ENCODE results near the gene HSD17B3.

The HSD17B3 gene

DNA sequence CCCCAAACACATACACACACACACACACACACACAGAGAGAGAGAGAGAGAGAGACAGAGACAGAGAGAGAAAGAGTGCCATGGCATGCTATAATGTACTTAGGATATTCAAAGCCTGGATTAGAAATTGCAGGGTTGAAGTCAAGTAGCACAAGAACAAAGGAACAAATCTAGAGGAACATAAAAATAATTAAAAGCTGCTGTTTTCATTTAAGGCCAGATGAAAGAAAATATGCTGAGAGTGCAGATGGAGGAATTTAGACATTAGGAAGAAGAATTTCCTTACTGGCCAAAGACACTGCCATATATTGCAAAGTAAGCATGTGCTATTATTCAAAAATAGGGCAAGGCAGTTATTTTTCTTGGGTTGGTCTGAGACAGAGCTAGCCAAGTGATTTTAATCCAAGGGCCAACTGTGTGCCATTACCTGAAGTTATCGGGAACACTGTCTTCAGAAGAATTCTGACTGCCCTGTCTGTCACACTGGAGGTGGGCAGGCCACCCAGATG, 31.7 kb downstream of the HSD17B3 start:
- TF ChIP-seq ZFP3 (CRISPR knock-in tag; IDR thresholded peaks at IDR 0.05) (no peak), ZFP30 (CRISPR knock-in tag; IDR thresholded peaks at IDR 0.05) (no peak), PPARA (CRISPR knock-in tag; IDR thresholded peaks at IDR 0.05; ENCODE audit: borderline replicate concordance) (no peak), CSDC2 (CRISPR knock-in tag; IDR thresholded peaks at IDR 0.05) (no peak), TCF4 (CRISPR knock-in tag; IDR thresholded peaks at IDR 0.05; ENCODE audit: borderline replicate concordance) (no peak), TOX (CRISPR knock-in tag; IDR thresholded peaks at IDR 0.05; ENCODE audit: borderline replicate concordance) (no peak), ZNF70 (CRISPR knock-in tag; IDR thresholded peaks at IDR 0.05) (no peak), ZNF565 (CRISPR knock-in tag; conservative IDR thresholded peaks at IDR 0.05; ENCODE audit: low read depth) (no peak), BACH2 (CRISPR knock-in tag; IDR thresholded peaks at IDR 0.05; ENCODE audit: borderline replicate concordance) (no peak), ARNTL (CRISPR knock-in tag; IDR thresholded peaks at IDR 0.05; ENCODE audit: borderline replicate concordance, low read depth) (no peak), OSR1 (CRISPR knock-in tag; IDR thresholded peaks at IDR 0.05) (no peak), RARB (CRISPR knock-in tag; IDR thresholded peaks at IDR 0.05) (no peak)
- TF ChIP-seq, protein P1, sequence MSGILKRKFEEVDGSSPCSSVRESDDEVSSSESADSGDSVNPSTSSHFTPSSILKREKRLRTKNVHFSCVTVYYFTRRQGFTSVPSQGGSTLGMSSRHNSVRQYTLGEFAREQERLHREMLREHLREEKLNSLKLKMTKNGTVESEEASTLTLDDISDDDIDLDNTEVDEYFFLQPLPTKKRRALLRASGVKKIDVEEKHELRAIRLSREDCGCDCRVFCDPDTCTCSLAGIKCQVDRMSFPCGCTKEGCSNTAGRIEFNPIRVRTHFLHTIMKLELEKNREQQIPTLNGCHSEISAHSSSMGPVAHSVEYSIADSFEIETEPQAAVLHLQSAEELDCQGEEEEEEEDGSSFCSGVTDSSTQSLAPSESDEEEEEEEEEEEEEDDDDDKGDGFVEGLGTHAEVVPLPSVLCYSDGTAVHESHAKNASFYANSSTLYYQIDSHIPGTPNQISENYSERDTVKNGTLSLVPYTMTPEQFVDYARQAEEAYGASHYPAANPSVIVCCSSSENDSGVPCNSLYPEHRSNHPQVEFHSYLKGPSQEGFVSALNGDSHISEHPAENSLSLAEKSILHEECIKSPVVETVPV (CRISPR knock-in tag; IDR thresholded peaks at IDR 0.05), result no peak
- TF ChIP-seq, protein P2, sequence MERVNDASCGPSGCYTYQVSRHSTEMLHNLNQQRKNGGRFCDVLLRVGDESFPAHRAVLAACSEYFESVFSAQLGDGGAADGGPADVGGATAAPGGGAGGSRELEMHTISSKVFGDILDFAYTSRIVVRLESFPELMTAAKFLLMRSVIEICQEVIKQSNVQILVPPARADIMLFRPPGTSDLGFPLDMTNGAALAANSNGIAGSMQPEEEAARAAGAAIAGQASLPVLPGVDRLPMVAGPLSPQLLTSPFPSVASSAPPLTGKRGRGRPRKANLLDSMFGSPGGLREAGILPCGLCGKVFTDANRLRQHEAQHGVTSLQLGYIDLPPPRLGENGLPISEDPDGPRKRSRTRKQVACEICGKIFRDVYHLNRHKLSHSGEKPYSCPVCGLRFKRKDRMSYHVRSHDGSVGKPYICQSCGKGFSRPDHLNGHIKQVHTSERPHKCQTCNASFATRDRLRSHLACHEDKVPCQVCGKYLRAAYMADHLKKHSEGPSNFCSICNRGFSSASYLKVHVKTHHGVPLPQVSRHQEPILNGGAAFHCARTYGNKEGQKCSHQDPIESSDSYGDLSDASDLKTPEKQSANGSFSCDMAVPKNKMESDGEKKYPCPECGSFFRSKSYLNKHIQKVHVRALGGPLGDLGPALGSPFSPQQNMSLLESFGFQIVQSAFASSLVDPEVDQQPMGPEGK (CRISPR knock-in tag; IDR thresholded peaks at IDR 0.05; ENCODE audit: borderline replicate concordance), result no peak
- TF ChIP-seq, protein P3, sequence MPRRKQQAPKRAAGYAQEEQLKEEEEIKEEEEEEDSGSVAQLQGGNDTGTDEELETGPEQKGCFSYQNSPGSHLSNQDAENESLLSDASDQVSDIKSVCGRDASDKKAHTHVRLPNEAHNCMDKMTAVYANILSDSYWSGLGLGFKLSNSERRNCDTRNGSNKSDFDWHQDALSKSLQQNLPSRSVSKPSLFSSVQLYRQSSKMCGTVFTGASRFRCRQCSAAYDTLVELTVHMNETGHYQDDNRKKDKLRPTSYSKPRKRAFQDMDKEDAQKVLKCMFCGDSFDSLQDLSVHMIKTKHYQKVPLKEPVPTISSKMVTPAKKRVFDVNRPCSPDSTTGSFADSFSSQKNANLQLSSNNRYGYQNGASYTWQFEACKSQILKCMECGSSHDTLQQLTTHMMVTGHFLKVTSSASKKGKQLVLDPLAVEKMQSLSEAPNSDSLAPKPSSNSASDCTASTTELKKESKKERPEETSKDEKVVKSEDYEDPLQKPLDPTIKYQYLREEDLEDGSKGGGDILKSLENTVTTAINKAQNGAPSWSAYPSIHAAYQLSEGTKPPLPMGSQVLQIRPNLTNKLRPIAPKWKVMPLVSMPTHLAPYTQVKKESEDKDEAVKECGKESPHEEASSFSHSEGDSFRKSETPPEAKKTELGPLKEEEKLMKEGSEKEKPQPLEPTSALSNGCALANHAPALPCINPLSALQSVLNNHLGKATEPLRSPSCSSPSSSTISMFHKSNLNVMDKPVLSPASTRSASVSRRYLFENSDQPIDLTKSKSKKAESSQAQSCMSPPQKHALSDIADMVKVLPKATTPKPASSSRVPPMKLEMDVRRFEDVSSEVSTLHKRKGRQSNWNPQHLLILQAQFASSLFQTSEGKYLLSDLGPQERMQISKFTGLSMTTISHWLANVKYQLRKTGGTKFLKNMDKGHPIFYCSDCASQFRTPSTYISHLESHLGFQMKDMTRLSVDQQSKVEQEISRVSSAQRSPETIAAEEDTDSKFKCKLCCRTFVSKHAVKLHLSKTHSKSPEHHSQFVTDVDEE (CRISPR knock-in tag; IDR thresholded peaks at IDR 0.05), result no peak
- TF ChIP-seq, protein P4, sequence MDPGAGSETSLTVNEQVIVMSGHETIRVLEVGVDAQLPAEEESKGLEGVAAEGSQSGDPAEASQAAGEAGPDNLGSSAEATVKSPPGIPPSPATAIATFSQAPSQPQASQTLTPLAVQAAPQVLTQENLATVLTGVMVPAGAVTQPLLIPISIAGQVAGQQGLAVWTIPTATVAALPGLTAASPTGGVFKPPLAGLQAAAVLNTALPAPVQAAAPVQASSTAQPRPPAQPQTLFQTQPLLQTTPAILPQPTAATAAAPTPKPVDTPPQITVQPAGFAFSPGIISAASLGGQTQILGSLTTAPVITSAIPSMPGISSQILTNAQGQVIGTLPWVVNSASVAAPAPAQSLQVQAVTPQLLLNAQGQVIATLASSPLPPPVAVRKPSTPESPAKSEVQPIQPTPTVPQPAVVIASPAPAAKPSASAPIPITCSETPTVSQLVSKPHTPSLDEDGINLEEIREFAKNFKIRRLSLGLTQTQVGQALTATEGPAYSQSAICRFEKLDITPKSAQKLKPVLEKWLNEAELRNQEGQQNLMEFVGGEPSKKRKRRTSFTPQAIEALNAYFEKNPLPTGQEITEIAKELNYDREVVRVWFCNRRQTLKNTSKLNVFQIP (CRISPR knock-in tag; IDR thresholded peaks at IDR 0.05; ENCODE audit: borderline replicate concordance, low read depth), result no peak
- no peak; the same call in 2 of the 3 replicates for ATAC-seq

DNA sequence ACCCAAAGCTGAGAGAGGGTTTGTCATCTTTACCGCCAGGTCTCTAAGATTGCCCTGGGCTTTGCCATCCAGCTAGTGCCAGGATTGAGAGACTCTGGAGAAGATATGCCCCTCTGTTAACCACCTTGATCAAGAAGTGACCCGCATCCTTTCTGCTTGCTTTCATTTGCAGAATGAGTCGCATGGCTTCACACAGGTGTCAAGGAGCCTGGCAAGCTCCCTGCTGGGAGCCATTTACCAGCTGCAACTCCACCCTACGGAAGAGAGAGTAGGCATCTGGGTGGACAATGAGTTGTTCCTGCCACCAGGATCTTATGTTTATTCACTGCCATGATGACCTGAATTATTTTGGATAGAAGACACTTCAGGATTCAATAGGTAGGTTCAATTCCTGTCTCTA, 43.0 kb downstream of the HSD17B3 start:
- TF ChIP-seq, protein P1 (CRISPR knock-in tag; IDR thresholded peaks at IDR 0.05), result no peak
- TF ChIP-seq ISL1 (CRISPR knock-in tag; IDR thresholded peaks at IDR 0.05) (no peak), TOX (CRISPR knock-in tag; IDR thresholded peaks at IDR 0.05; ENCODE audit: borderline replicate concordance) (no peak), ZNF70 (CRISPR knock-in tag; IDR thresholded peaks at IDR 0.05) (no peak), BACH2 (CRISPR knock-in tag; IDR thresholded peaks at IDR 0.05; ENCODE audit: borderline replicate concordance) (no peak), GLIS3 (CRISPR knock-in tag; IDR thresholded peaks at IDR 0.05) (no peak), OSR1 (CRISPR knock-in tag; IDR thresholded peaks at IDR 0.05) (no peak), CSDC2 (CRISPR knock-in tag; IDR thresholded peaks at IDR 0.05) (no peak), ARNTL (CRISPR knock-in tag; IDR thresholded peaks at IDR 0.05; ENCODE audit: borderline replicate concordance, low read depth) (no peak), RARB (CRISPR knock-in tag; IDR thresholded peaks at IDR 0.05) (no peak)
- TF ChIP-seq, protein P2 (CRISPR knock-in tag; IDR thresholded peaks at IDR 0.05; ENCODE audit: borderline replicate concordance), result no peak
- no peak for ATAC-seq
